ENCODE measurements around the gene GPR83. TPM values are rescaled to one million over a fixed set of nuclear protein-coding genes. Genes with fewer than 3 reads are reported as not detected.
A peak's percentile ranks its signal among the peaks of the same experiment; 100 is the strongest.

The GPR83 gene
- 0.02 TPM for total RNA-seq (2013)
- polyA plus RNA-seq: under 1 TPM in 2 of 3 donors, not detected in 1; 0.07 to 0.12 TPM
- 0.14 TPM in 1 of 2 replicates, not detected in the other for polyA minus RNA-seq
- 0 to 0.60 (median 0.13) reads per million in 11 experiments for total RNA-seq

DNA sequence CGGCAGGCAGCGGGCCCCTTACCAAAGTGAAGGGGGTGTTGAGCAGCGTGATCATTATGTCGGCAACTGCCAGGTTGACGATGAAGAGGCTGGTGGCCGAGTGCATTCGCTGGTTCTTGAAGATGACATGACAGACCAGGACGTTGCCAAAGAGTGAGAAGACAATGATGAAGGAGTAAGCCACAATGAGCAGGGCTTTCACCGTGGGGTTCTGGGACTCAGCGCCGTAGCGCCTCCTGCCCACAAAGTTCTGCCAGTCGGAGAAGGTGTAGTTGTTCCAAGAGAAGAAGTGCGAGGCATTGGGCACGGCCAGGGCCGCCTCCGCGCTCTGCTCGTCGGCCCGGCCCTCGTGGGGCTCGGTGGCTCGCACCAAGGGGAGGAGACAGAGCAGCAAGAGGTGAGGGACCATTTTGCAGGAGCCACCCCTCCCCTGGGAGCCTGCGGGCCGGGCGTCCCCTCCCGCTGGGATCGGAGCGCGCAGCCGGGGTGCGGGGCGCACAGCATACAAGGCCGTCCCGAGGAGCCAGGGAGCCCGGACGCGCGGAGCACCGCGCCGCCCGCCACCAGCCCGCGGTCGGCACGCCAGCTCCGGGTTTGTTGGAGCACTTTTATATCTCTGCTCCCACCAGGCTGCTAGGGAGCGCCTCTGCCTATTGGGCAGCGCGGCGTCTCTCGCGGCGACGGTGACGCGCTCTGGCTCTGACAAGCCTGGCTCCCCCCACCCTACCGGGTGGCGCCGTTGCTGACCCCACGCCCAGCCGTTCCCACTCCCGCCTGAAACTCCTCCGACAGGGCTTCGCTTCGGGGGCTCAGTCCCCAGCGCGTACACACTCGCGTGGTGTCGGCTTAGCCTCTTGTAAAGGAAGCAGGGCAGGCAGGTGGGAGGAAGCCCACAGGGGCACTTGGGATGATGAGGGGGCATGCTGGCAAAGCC lies at the start of gene GPR83:
TSS of gene GPR83 (minus strand) at position 581 of the 934 bp plus-strand sequence. CDS start at position 409, 172 bp downstream.
- Histone ChIP-seq H3K27ac (ENCODE audit: low read depth in 1 of 2, low read length in 2 of 2) (no peak within 1 kb of the TSS), H3K27me3 (ENCODE audit: control insufficient read depth in 2 of 2, insufficient read depth in 2 of 2, low read length in 2 of 2) (peaks cover 39 to 50% of the 10 kb centered on the region in 2 donors), H2AFZ (ENCODE audit: insufficient read depth, low read depth, low read length, poor library complexity, severe bottlenecking) (no peak within 1 kb of the TSS), H3K4me3 (replicated peaks in 1 of 3; ENCODE audit: low read depth in 2 of 3, low read length in 3 of 3) (no peak within 1 kb of the TSS), H3K36me3 (replicated peaks in 1 of 2; ENCODE audit: control insufficient read depth in 1 of 2, insufficient read depth in 2 of 2, low read length in 2 of 2) (no peaks in the 10 kb centered on the region), H4K20me1 (ENCODE audit: insufficient read depth, low read length) (no peaks in the 10 kb centered on the region), H3K4me1 (ENCODE audit: control insufficient read depth in 1 of 2, insufficient read depth in 2 of 2, low read length in 2 of 2) (no peaks in the 10 kb centered on the region), H3K9ac (ENCODE audit: insufficient read depth, low read length, poor library complexity, severe bottlenecking) (no peak within 1 kb of the TSS), H3K9me3 (replicated peaks in 1 of 2; ENCODE audit: control insufficient read depth in 1 of 2, insufficient read depth in 1 of 2, low read length in 2 of 2) (peaks cover 4 to 28% of the 10 kb centered on the region in 2 donors), H3K4me2 (replicated peaks; ENCODE audit: extremely low read depth, low read length, poor library complexity, severe bottlenecking) (peak within 1 kb of the TSS; percentile 13), H3K79me2 (ENCODE audit: insufficient read depth, low read length) (no peaks in the 10 kb centered on the region)
- intact Hi-C loops (cut with micrococcal nuclease): no loop called here
- DNase-seq: no peak
- H3K4me1 Mint-ChIP-seq: peaks cover 7% of the 10 kb centered on the region
- peaks cover 4% of the 10 kb centered on the region in 2 donors for H3K36me3 Mint-ChIP-seq
- peaks cover 39 to 57% (median 51%) of the 10 kb centered on the region in 3 donors for H3K27me3 Mint-ChIP-seq (ENCODE audit: low read depth in 3 of 3)
- H3K9me3 Mint-ChIP-seq: peaks cover 2 to 26% (median 8%) of the 10 kb centered on the region in 7 donors
- H3K27ac Mint-ChIP-seq: no peak within 1 kb of the TSS
- peak within 1 kb of the TSS in 1 of 2 donors; percentile 91 for H3K4me3 Mint-ChIP-seq
- 1% methylated on average over 72 of the region's 73 CpGs for WGBS (ENCODE audit: insufficient coverage)
- no peak for TF ChIP-seq CTCF (IDR thresholded peaks at IDR 0.05)

GRCh38 chr11:94450048-94450447 lies 48.8 kb upstream of the GPR83 start:
- H3K36me3 ChIP-seq (replicated peaks in 1 of 2; ENCODE audit: control insufficient read depth in 1 of 2, insufficient read depth in 2 of 2, low read length in 2 of 2): peaks cover 26 to 67% of the 10 kb centered on the region in 2 donors
- H2AFZ ChIP-seq (ENCODE audit: insufficient read depth, low read depth, low read length, poor library complexity, severe bottlenecking): no peak overlapping the region
- H3K9ac ChIP-seq (ENCODE audit: insufficient read depth, low read length, poor library complexity, severe bottlenecking): no peak overlapping the region
- H3K4me1 ChIP-seq (ENCODE audit: control insufficient read depth in 1 of 2, insufficient read depth in 2 of 2, low read length in 2 of 2): no peaks in the 10 kb centered on the region
- no CpG with 5 or more reads among the region's 3 CpGs for WGBS (ENCODE audit: insufficient coverage)
- no peak overlapping the region for H3K4me2 ChIP-seq (replicated peaks; ENCODE audit: extremely low read depth, low read length, poor library complexity, severe bottlenecking)
- H3K36me3 Mint-ChIP-seq: peaks cover 41 to 53% of the 10 kb centered on the region in 2 donors
- no peak for TF ChIP-seq CTCF (IDR thresholded peaks at IDR 0.05)
- no peaks in the 10 kb centered on the region for H3K27me3 ChIP-seq (ENCODE audit: control insufficient read depth in 2 of 2, insufficient read depth in 2 of 2, low read length in 2 of 2)
- H3K4me1 Mint-ChIP-seq: peaks cover 3% of the 10 kb centered on the region
- no peak overlapping the region for H3K27ac ChIP-seq (ENCODE audit: low read depth in 1 of 2, low read length in 2 of 2)
- H3K27me3 Mint-ChIP-seq (ENCODE audit: low read depth in 3 of 3): no peaks in the 10 kb centered on the region
- H3K9me3 ChIP-seq (replicated peaks in 1 of 2; ENCODE audit: control insufficient read depth in 1 of 2, insufficient read depth in 1 of 2, low read length in 2 of 2): no peaks in the 10 kb centered on the region
- H4K20me1 ChIP-seq (ENCODE audit: insufficient read depth, low read length): no peaks in the 10 kb centered on the region
- H3K27ac Mint-ChIP-seq: no peak overlapping the region
- no peak overlapping the region for H3K4me3 ChIP-seq (replicated peaks in 1 of 3; ENCODE audit: low read depth in 2 of 3, low read length in 3 of 3)
- no peaks in the 10 kb centered on the region for H3K79me2 ChIP-seq (ENCODE audit: insufficient read depth, low read length)
- peaks cover 0 to 3% (median 0%) of the 10 kb centered on the region in 7 donors for H3K9me3 Mint-ChIP-seq
- no peak for DNase-seq
- intact Hi-C loops (cut with micrococcal nuclease): no loop called here
- H3K4me3 Mint-ChIP-seq: no peak overlapping the region
